ENCODE results near the gene SYT6. TPM values are rescaled to one million over a fixed set of nuclear protein-coding genes. Genes with fewer than 3 reads are reported as not detected.

The SYT6 gene
- total RNA-seq, 4 donors from 2014 or later: 1.4 TPM; not detected in 3

DNA sequence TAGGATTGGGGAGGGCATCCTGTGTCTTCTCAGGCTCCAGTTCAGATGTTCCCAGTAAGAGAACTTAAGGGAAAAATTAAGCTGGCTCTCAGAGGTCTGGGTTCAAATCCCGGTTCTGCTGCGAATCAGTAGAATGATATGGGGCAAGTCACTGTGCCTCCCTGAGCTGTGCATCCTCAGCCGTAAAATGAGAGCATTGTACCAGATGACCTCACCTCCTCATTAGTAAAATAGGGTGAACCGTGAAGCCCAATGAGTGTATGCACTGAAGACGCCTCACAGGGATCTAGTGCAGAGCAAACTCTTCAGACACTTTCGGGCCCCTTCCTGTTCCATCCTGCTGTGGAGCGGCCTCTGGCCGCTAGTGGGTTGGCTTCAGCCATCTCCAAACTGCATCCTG is 36.0 kb downstream of the SYT6 start:
- no peak overlapping the region for H3K27ac ChIP-seq
- H3K4me1 ChIP-seq: no peaks in the 10 kb centered on the region
- intact Hi-C loops (cut with DNase I): no loop called here
- no peaks in the 10 kb centered on the region for H3K9me3 ChIP-seq
- DNase-seq: no peak
- WGBS, 2 donors: 84 to 92% methylated on average over 8 of the region's 8 CpGs
- TF ChIP-seq POLR2A (IDR thresholded peaks at IDR 0.05): no peak
- TF ChIP-seq, protein P1, sequence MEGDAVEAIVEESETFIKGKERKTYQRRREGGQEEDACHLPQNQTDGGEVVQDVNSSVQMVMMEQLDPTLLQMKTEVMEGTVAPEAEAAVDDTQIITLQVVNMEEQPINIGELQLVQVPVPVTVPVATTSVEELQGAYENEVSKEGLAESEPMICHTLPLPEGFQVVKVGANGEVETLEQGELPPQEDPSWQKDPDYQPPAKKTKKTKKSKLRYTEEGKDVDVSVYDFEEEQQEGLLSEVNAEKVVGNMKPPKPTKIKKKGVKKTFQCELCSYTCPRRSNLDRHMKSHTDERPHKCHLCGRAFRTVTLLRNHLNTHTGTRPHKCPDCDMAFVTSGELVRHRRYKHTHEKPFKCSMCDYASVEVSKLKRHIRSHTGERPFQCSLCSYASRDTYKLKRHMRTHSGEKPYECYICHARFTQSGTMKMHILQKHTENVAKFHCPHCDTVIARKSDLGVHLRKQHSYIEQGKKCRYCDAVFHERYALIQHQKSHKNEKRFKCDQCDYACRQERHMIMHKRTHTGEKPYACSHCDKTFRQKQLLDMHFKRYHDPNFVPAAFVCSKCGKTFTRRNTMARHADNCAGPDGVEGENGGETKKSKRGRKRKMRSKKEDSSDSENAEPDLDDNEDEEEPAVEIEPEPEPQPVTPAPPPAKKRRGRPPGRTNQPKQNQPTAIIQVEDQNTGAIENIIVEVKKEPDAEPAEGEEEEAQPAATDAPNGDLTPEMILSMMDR (IDR thresholded peaks at IDR 0.05): no peak
- no peaks in the 10 kb centered on the region for H3K27me3 ChIP-seq
- H3K4me3 ChIP-seq (replicated peaks in 1 of 3): no peak overlapping the region
- no peaks in the 10 kb centered on the region for H3K36me3 ChIP-seq

DNA sequence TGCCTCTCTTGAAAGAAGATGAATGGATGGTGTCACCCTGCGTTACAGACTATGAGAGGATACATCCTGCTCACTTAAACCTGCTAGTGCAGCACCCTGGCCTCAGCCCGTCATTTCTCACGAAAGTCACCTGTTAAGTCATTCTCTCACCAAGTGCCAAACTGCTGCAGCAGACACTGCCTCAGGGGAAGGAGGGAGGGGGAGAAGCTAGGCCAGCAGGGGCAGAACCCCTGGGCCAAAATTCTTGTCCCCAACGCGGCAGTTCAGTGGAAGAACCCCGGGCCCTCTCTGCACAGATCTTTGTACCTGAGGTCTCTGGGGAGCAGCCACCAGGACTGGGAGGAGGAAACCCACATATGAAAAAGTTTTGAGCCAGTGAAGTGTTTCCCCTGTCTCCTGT is 37.6 kb downstream of the SYT6 start:
- H3K27me3 ChIP-seq: no peaks in the 10 kb centered on the region
- intact Hi-C loops (cut with DNase I): no loop called here
- H3K27ac ChIP-seq: no peak overlapping the region
- no peaks in the 10 kb centered on the region for H3K9me3 ChIP-seq
- no peak for DNase-seq
- no peaks in the 10 kb centered on the region for H3K36me3 ChIP-seq
- no peak overlapping the region for H3K4me3 ChIP-seq (replicated peaks in 1 of 3)
- WGBS, 2 donors: 74 to 86% methylated on average over 6 of the region's 6 CpGs
- no peak for TF ChIP-seq POLR2A (IDR thresholded peaks at IDR 0.05)
- TF ChIP-seq, protein P1 (IDR thresholded peaks at IDR 0.05): no peak
- no peaks in the 10 kb centered on the region for H3K4me1 ChIP-seq

DNA sequence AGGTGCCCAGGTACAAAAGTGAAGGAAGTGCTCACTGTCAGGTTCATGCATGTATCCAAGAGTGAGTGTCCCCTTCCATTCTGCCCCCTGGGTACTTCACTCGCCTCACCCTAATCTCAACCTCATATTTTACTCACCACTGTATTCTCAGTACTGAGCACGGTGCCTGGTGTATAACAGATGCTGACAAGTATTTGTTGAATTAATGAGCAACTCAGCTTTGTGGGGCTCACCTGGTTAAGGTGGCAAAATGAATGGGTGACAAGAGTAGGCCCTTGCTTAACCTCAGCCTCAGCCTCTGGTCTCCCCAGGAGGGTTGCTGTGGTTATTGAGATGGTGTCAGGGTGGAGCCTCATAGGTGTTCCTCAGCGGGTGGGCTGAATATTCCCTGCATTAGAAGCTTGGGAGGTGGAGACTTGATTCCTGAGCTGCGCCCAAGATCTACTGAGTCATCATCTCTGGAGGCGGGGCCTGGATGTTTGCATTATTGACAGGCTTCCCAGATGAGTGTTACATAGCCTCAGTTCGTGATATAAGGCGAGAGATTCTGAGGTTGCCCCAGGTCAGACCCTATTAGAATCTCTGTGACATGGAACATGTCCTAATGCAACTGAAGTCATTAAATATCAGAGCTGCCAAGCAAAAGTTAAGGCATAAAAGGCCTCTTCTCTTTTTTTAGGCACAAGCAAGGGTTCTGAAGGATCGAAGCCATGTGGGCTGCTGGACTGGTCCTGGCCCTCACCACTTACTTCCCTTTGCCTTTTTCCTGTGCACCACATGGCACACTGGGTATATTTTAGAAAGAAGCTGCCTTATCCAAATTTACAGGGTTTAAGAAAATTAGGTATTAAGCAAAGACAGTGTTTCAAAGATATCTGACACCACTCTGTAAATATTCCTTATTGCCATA is 39.2 kb downstream of the SYT6 start:
- Histone ChIP-seq H3K27ac (no peak overlapping the region), H3K4me1 (no peaks in the 10 kb centered on the region), H3K9me3 (no peaks in the 10 kb centered on the region), H3K27me3 (no peaks in the 10 kb centered on the region), H3K36me3 (no peaks in the 10 kb centered on the region), H3K4me3 (replicated peaks in 1 of 3) (no peak overlapping the region)
- 85 to 91% methylated on average over 6 to 8 of the region's 8 CpGs for WGBS, 2 donors
- DNase-seq: no peak
- TF ChIP-seq, protein P1 (IDR thresholded peaks at IDR 0.05): no peak
- TF ChIP-seq POLR2A (IDR thresholded peaks at IDR 0.05): no peak
- intact Hi-C loops (cut with DNase I): no loop called here

DNA sequence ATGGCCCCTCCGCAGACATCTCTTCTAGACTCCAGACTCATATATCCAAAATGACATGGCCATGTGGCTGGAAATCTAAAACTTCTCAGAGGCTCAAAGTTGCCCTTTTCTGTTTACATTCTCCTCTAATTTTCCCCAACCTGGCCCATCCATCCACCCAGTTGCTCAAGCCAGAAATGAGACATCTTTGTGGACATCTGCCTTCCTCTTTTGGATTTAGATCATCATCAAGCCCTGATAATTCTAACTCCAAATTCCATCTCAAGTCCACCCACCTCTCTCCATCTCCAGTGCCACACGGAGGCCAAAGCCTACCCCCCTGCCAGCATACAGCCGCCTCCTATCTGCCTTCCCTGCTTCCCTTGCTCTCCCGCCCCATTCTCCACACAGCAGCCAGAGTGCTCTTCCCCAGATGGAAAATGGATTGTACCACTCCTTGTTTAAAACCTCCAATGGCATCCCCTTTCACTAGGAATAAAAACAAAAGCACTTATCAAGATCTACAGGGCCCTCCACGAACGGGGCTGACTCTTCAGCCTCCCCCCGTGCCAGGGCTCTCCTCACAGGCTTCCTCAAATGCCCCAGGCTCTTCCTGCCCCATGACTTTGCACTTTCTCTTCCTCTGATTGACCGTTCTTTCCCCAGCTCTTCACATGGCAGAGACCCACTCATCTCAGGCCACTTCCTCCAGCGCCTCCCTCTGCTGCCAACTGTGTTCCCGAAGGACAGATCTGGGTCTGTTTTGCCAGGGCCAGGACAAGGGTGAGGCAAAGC is 40.1 kb downstream of the SYT6 start:
- Histone ChIP-seq H3K27me3 (no peaks in the 10 kb centered on the region), H3K4me3 (replicated peaks in 1 of 3) (no peak overlapping the region), H3K27ac (no peak overlapping the region), H3K36me3 (no peaks in the 10 kb centered on the region), H3K4me1 (no peaks in the 10 kb centered on the region), H3K9me3 (no peaks in the 10 kb centered on the region)
- intact Hi-C loops (cut with DNase I): no loop called here
- no peak for DNase-seq
- TF ChIP-seq, protein P1 (IDR thresholded peaks at IDR 0.05): no peak
- no peak for TF ChIP-seq POLR2A (IDR thresholded peaks at IDR 0.05)
- WGBS, 2 donors: 52 to 54% methylated on average over 10 of the region's 10 CpGs

DNA sequence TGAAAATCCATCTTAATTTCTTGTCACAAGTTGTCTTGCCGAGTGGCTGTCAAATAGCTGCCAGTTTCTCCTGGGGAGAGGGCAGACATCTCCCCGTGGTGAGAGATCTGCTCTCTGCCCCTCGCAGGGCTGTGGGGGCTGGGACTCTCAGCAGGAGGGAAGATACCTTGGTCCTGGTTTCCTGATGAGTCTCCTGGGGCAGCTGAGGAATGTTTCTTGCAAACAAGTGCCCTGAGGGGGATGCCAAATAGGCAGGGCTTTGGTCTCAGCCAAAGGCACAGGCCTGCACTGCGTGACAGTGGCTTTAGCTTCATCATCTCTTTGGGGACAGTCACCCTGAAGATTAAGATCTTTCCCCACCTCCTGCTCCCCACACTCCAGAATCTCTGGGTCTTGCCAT is 40.9 kb downstream of the SYT6 start:
- no peak for DNase-seq
- no peak overlapping the region for H3K4me3 ChIP-seq (replicated peaks in 1 of 3)
- H3K27me3 ChIP-seq: no peaks in the 10 kb centered on the region
- 47 to 58% methylated on average over 4 of the region's 4 CpGs for WGBS, 2 donors
- intact Hi-C loops (cut with DNase I): no loop called here
- no peak overlapping the region for H3K27ac ChIP-seq
- no peaks in the 10 kb centered on the region for H3K4me1 ChIP-seq
- TF ChIP-seq, protein P1 (IDR thresholded peaks at IDR 0.05): no peak
- no peaks in the 10 kb centered on the region for H3K36me3 ChIP-seq
- H3K9me3 ChIP-seq: no peaks in the 10 kb centered on the region

Measured in thyroid gland (tissue), 4 donors.